Progenitor cell of endocrine pancreas (in vitro differentiated cells): ENCODE data around the gene UGT1A9. TPM values are rescaled to one million over a fixed set of nuclear protein-coding genes. Genes with fewer than 3 reads are reported as not detected.
A peak's percentile ranks its signal among the peaks of the same experiment; 100 is the strongest.
"Not testable (repeated sequence)": the region's sequence is repeated elsewhere in the genome, so short reads cannot be mapped to it uniquely, and the experiment has no call there.

ENCODE experiments used
- DNase-seq: peaks from one replicate; pipeline ENCODE4 v3.0.0; 2021; ENCODE audit warnings: low spot score; ENCODE audit not compliant: unreplicated experiment
- H3K27ac Mint-ChIP-seq: 2 replicates; pipeline ENCODE4 v1.8.0; 2021; ENCODE audit warnings: mild to moderate bottlenecking, moderate library complexity, mixed read lengths
- H3K27me3 Mint-ChIP-seq: 2 replicates; pipeline ENCODE4 v1.8.0; 2021; ENCODE audit warnings: mixed read lengths
- H3K36me3 Mint-ChIP-seq: 2 replicates; pipeline ENCODE4 v1.8.0; 2022; ENCODE audit warnings: mixed read lengths; ENCODE audit not compliant: insufficient read depth
- H3K4me1 Mint-ChIP-seq: 2 replicates; pipeline ENCODE4 v1.8.0; 2021; ENCODE audit warnings: low read depth, mixed read lengths
- H3K4me3 Mint-ChIP-seq: 2 replicates; pipeline ENCODE4 v1.8.0; 2021; ENCODE audit warnings: low read depth, mild to moderate bottlenecking, moderate library complexity, mixed read lengths
- H3K9me3 Mint-ChIP-seq: 2 replicates; pipeline ENCODE4 v1.8.0; 2021; ENCODE audit warnings: low read depth, mixed read lengths
- CTCF ChIP-seq: fragments of 200-600 bp; sonication (generic); IDR thresholded peaks from one replicate; pipeline ENCODE4 v1.5.0; 2021; ENCODE audit warnings: antibody characterized with exemption, mild to moderate bottlenecking; ENCODE audit not compliant: unreplicated experiment
- total RNA-seq: library from RNA; stranded (reverse); gene quantifications from 2 replicates; pipeline ENCODE4 v1.2.1, GENCODE V29; 2021

UGT1A9 gene
- total RNA-seq, 1 donor from 2014 or later, result not detected

- no peak overlapping the region for H3K4me3 Mint-ChIP-seq
- peaks cover 11% of the 10 kb centered on the region for H3K4me1 Mint-ChIP-seq
- no peak for TF ChIP-seq CTCF
- no peaks in the 10 kb centered on the region for H3K36me3 Mint-ChIP-seq
- H3K27ac Mint-ChIP-seq, result peak overlapping the region; percentile 43
- no peaks in the 10 kb centered on the region for H3K27me3 Mint-ChIP-seq
- no peaks in the 10 kb centered on the region for H3K9me3 Mint-ChIP-seq
- DNase-seq, result no peak
These were observed 22.3 kb downstream of the UGT1A9 start for GRCh38 chr2:233693963-233694362.

GRCh38 chr2:233698740-233699139 is 27.0 kb downstream of the UGT1A9 start:
- H3K27ac Mint-ChIP-seq, result no peak overlapping the region
- DNase-seq, result no peak
- H3K36me3 Mint-ChIP-seq, result no peaks in the 10 kb centered on the region
- no peak overlapping the region for H3K4me3 Mint-ChIP-seq
- TF ChIP-seq CTCF, result no peak
- H3K4me1 Mint-ChIP-seq, result no peaks in the 10 kb centered on the region
- peaks cover 11% of the 10 kb centered on the region for H3K9me3 Mint-ChIP-seq
- H3K27me3 Mint-ChIP-seq, result no peaks in the 10 kb centered on the region

GRCh38 chr2:233699424-233700027 is 27.8 kb downstream of the UGT1A9 start:
- Mint-ChIP-seq H3K27ac (peak overlapping the region; percentile 56), H3K27me3 (no peaks in the 10 kb centered on the region), H3K9me3 (peaks cover 11% of the 10 kb centered on the region), H3K4me1 (no peaks in the 10 kb centered on the region), H3K36me3 (no peaks in the 10 kb centered on the region), H3K4me3 (no peak overlapping the region)
- no peak for DNase-seq
- TF ChIP-seq CTCF, result no peak

- Mint-ChIP-seq H3K4me1 (no peaks in the 10 kb centered on the region), H3K27ac (peak overlapping the region; percentile 56), H3K4me3 (no peak overlapping the region), H3K27me3 (no peaks in the 10 kb centered on the region), H3K9me3 (peaks cover 11% of the 10 kb centered on the region), H3K36me3 (no peaks in the 10 kb centered on the region)
- no peak for DNase-seq
- no peak for TF ChIP-seq CTCF
These were observed 28.4 kb downstream of the UGT1A9 start for GRCh38 chr2:233700028-233700635.

GRCh38 chr2:233700842-233701241 is 29.1 kb downstream of the UGT1A9 start:
- H3K36me3 Mint-ChIP-seq, result not testable (repeated sequence)

GRCh38 chr2:233702238-233702637 is 30.5 kb downstream of the UGT1A9 start:
- H3K27me3 Mint-ChIP-seq, result no peaks in the 10 kb centered on the region
- no peaks in the 10 kb centered on the region for H3K36me3 Mint-ChIP-seq
- no peaks in the 10 kb centered on the region for H3K4me1 Mint-ChIP-seq
- no peak overlapping the region for H3K4me3 Mint-ChIP-seq
- no peak for DNase-seq
- no peak overlapping the region for H3K27ac Mint-ChIP-seq
- TF ChIP-seq CTCF, result no peak
- H3K9me3 Mint-ChIP-seq, result peaks cover 11% of the 10 kb centered on the region

More at GRCh38 chr2:233700842-233701241, 29.1 kb downstream of the UGT1A9 start:
- peak overlapping the region; percentile 79 for H3K27ac Mint-ChIP-seq
- not testable (repeated sequence) for H3K4me1 Mint-ChIP-seq, DNase-seq, H3K4me3 Mint-ChIP-seq, H3K27me3 Mint-ChIP-seq
- H3K9me3 Mint-ChIP-seq, result peaks cover 11% of the 10 kb centered on the region
